Measurements from ENCODE around the gene RPA1.
A peak's percentile ranks its signal among the peaks of the same experiment; 100 is the strongest.
"Not testable (repeated sequence)": the region's sequence is repeated elsewhere in the genome, so short reads cannot be mapped to it uniquely, and the experiment has no call there.

Gene RPA1

GRCh38 chr17:1820528-1821252, 9.1 kb upstream of the RPA1 start:
- DNase-seq, result no peak

GRCh38 chr17:1829216-1829591, 601 bp upstream of the RPA1 start:
- DNase-seq, result no peak

GRCh38 chr17:1830288-1830687, 483 bp downstream of the RPA1 start:
- no peak for DNase-seq

GRCh38 chr17:1834380-1835149, 4.8 kb downstream of the RPA1 start:
- DNase-seq, result no peak

GRCh38 chr17:1839516-1839915, 9.7 kb downstream of the RPA1 start:
- no peak for DNase-seq

GRCh38 chr17:1843947-1844346, 14.1 kb downstream of the RPA1 start:
- no peak for DNase-seq

GRCh38 chr17:1847191-1847590, 17.4 kb downstream of the RPA1 start:
- DNase-seq, result no peak

- DNase-seq, result no peak
Measured at GRCh38 chr17:1852327-1852726, 22.5 kb downstream of the RPA1 start.

- no peak for DNase-seq
Measured at GRCh38 chr17:1853698-1854097, 23.9 kb downstream of the RPA1 start.

GRCh38 chr17:1856462-1856861, 26.7 kb downstream of the RPA1 start:
- not testable (repeated sequence) for DNase-seq

- DNase-seq, result no peak
Measured at GRCh38 chr17:1860978-1861377, 31.2 kb downstream of the RPA1 start.

- no peak for DNase-seq
Measured at GRCh38 chr17:1861391-1862010, 31.7 kb downstream of the RPA1 start.

GRCh38 chr17:1865252-1866037, 35.6 kb downstream of the RPA1 start:
- peak; percentile 50 for DNase-seq

GRCh38 chr17:1867307-1867706, 37.5 kb downstream of the RPA1 start:
- DNase-seq, result no peak

GRCh38 chr17:1868090-1868489, 38.3 kb downstream of the RPA1 start:
- no peak for DNase-seq

GRCh38 chr17:1870592-1870991, 40.8 kb downstream of the RPA1 start:
- no peak for DNase-seq

- peak; percentile 39 for DNase-seq
Measured at GRCh38 chr17:1871756-1872155, 42.0 kb downstream of the RPA1 start.

- DNase-seq, result no peak
Measured at GRCh38 chr17:1872254-1872653, 42.4 kb downstream of the RPA1 start.

GRCh38 chr17:1872976-1873375, 43.2 kb downstream of the RPA1 start:
- no peak for DNase-seq

- no peak for DNase-seq
Measured at GRCh38 chr17:1873418-1873817, 43.6 kb downstream of the RPA1 start.

- no peak for DNase-seq
Measured at GRCh38 chr17:1875597-1875996, 45.8 kb downstream of the RPA1 start.

GRCh38 chr17:1878419-1879121, 48.8 kb downstream of the RPA1 start:
- no peak for DNase-seq
